Fibroblast of skin of left biceps (primary cell): ENCODE results near the gene NPNT.

Source experiments
- DNase-seq, 2 experiments: peaks; one replicate each; pipeline ENCODE4 v3.0.0-alpha.2; 2013; ENCODE audit warnings: low read depth in 2 of 2

Gene NPNT

DNA sequence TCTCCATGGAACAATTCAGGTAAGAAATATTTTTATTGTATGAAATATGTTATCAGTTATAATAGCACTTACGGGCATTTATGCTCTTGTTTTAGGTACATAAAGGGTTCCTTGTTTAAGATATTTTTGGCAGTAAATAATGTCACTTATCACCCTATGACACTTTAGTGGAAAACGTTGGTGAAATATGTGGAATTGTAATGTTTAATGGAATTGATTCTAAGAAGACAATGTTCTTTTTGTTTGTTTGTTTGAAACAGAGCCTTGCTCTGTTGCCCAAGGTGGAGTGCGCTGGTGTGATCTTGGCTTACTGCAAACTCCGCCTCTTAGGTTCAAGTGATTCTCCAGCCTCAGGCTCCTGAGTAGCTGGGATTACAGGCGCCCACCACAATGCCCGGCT is 17.4 kb downstream of the NPNT start:
- no peak for DNase-seq

GRCh38 chr4:105917171-105917685 is 22.0 kb downstream of the NPNT start:
- no peak for DNase-seq

GRCh38 chr4:105921301-105921700 is 26.0 kb downstream of the NPNT start:
- DNase-seq = no peak

- DNase-seq = no peak
These were observed 28.4 kb downstream of the NPNT start for GRCh38 chr4:105923497-105924238.

- DNase-seq = no peak
These were observed 29.1 kb downstream of the NPNT start for GRCh38 chr4:105924341-105924740.

GRCh38 chr4:105930698-105931097 is 35.4 kb downstream of the NPNT start:
- no peak for DNase-seq

GRCh38 chr4:105933083-105933482 is 37.8 kb downstream of the NPNT start:
- DNase-seq = no peak

- no peak for DNase-seq
These were observed 39.1 kb downstream of the NPNT start for GRCh38 chr4:105934386-105934785.

DNA sequence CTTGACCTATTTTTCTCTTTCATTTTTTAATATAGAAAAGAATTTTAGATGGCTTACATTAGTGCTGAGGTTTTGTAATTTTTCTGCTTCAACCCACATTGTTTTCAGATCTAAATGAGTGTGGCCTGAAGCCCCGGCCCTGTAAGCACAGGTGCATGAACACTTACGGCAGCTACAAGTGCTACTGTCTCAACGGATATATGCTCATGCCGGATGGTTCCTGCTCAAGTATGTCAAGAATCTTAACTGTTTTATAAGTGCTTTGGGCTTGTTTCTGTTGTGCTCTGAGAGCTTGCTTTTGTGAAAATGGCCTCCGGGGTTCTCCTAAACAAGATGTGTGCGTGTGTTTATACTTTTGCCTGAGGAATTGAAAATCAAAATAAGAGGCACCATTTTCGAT is 41.6 kb downstream of the NPNT start:
- DNase-seq = no peak

DNA sequence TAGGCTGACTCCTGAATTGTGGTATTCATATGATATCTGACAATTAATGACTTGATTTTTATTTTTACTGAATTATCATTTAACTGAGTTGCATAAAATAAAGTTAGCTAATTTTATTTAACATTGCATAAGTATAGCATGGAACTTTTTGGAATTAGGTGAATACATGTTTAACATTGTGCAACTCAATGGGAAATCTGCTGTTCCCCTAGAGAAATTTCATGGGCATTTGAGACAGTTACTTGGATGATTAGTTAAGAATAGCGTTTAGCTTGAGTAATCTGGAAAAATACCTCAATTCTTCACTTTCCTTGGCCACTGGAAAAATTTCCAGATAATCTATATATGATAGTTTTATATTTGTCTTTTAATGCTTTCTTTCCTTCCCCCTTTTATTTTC is 42.5 kb downstream of the NPNT start:
- DNase-seq = no peak

- DNase-seq = no peak
These were observed 48.0 kb downstream of the NPNT start for GRCh38 chr4:105943234-105943633.

DNA sequence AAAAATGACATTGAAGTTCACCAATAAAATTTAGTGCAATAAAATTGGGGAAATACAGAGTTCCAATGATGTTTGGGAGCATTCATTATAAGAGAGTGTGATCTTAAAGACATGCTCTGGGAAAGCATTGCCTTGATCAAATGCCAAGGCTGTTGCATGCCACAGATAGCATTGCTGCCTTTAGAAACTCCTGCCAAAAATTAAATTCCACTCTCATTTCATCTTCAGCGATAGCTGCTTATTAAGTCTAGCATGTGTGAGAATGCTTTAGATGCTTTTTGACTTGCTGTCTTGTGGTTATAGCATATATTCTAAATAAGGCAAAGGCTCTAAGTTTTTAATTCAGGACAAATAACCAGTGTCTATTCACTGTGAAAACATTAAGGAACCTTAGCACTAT is 49.3 kb downstream of the NPNT start:
- DNase-seq = peak; percentile 66 to 75

- no peak for DNase-seq
These were observed 51.5 kb downstream of the NPNT start for GRCh38 chr4:105946771-105947170.

DNA sequence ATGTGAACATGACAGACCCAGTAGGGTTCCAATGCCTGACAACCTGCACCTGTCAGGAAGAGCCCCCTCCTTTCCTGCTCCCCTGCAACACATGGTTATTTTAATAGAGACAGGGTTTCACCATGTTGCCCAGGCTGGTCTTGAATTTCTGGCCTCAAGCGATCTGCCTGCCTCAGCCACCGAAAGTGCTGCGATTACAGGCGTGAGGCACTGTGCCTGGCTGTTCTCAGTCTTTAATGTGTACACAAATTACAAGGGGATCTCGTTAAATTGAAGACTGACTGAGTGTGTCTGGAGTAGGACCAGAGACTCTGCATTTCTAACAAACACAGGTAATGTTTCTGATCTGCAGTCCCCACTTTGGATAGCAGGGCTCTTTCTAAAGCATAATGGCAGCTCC is 55.4 kb downstream of the NPNT start:
- DNase-seq = no peak

DNA sequence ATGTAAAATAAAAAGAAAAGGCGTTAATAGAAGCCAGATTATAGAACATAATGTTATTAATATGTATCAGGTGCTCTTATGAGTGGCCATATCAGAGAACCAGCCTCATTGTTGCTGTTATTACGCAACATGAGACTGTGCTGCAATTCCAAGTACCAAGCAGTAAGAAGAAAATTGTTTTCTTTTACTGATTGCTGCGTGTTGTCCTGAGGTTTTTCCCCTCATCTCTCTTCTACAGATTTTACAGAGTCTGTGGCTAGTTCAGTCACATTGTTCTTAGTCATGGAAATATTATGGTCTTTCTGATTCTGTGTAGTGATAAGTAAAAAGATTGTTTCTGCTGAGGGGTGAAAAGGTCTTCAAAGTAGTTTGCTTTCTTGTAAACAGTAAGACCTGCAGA is 55.9 kb downstream of the NPNT start:
- no peak for DNase-seq

- no peak for DNase-seq
These were observed 57.3 kb downstream of the NPNT start for GRCh38 chr4:105952591-105952990.

- DNase-seq = no peak
These were observed 61.3 kb downstream of the NPNT start for GRCh38 chr4:105956569-105956968.

- DNase-seq = no peak
These were observed 62.4 kb downstream of the NPNT start for GRCh38 chr4:105957680-105958079.

- no peak for DNase-seq
These were observed 68.5 kb downstream of the NPNT start for GRCh38 chr4:105963461-105964400.

DNA sequence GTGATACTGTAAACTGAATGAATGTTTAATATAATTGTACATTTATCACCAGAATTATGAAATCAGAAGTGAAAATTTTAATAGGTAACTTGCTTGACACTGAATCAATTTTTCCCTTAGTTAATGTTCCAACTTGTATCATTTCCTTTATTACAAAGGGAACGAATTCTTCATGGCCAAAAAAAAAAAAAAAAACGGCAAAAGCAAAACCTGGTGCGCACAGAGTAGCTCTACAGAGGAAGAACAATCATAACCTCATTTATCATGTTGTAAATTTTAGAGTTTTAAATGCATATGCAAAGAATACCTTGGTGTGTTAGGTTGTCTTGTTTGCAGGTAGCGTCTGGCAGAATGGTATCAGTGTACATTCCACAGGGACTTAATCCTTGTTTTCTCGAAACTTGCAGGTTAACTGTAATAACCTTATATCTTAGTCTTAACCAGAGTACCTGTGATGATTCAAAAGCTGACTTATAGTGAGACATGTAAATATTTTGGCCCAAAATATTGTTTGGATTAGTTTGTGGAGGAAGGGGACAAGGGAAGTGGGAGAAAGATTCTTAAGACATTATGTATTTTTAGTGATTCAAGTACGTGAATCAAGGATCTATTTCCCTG is 70.0 kb downstream of the NPNT start:
- DNase-seq = no peak

DNA sequence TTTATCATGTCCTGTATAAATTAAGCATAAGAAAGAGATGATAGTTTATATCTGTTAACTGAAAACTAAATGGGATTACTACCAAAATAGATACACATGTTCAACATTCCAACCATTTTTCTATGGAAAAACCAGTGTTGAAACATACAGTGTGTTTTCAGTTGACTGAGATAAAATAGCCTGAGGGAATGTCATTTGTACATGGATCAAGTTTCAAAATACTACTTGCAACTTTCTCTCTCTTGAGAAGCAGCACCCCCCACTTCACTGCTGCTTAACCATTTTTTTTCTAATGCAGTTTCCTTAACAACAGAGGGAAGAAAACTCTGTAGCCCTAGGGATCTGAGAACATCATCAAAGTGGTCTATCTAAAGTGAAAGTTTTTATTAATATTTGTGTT is 70.8 kb downstream of the NPNT start:
- peak; percentile 61 to 68 for DNase-seq

DNA sequence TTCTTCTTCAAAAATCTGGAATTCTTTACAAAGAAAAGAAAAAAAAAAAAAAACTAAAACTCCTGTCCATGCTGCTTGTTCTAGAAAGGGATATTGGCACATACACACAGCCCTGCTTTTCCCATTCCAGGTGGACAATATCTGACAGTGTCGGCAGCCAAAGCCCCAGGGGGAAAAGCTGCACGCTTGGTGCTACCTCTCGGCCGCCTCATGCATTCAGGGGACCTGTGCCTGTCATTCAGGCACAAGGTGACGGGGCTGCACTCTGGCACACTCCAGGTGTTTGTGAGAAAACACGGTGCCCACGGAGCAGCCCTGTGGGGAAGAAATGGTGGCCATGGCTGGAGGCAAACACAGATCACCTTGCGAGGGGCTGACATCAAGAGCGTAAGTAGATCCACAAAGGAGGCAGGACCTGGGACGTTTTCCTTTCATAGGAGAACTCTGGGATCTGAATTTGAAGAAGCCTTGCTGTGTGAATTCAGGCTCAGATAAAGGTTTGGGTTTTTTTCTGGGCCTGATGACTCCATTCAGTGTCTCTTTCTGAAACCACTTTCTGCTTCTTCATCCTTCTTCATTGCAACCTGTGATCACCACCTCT is 71.9 kb downstream of the NPNT start:
- DNase-seq = no peak
